NCI-H526 treated with DMSO at 0.1 percent for 48 hours (cell line): ENCODE data around the gene LRBA.
"Not testable (repeated sequence)": the region's sequence is repeated elsewhere in the genome, so short reads cannot be mapped to it uniquely, and the experiment has no call there.

Source experiments
- DNase-seq: peaks from one replicate; lab custom pipeline; 2025; lab: John Stamatoyannopoulos, UW

LRBA gene

DNA sequence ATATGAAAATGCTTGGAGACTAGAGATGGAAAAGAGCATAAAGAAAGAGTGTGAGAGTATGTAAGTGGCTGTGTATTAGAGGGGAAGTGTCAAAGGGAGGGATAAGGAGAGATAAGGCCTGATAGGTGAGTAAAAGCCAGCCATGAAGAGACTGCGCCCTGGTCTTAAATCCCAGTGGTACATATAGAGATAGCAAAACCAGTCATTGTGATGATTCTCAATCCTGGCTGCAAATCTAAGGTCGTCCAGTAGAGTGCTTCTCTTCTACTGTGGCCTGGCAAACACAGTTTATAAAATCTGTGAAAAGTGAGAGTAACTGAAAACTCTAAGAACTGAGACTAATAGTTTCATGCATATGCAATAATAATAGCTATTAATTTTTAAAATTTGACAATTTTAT lies 346.3 kb downstream of the LRBA start:
- DNase-seq = no peak

GRCh38 chr4:150664935-150665334 lies 350.1 kb downstream of the LRBA start:
- DNase-seq = peak; percentile 11

DNA sequence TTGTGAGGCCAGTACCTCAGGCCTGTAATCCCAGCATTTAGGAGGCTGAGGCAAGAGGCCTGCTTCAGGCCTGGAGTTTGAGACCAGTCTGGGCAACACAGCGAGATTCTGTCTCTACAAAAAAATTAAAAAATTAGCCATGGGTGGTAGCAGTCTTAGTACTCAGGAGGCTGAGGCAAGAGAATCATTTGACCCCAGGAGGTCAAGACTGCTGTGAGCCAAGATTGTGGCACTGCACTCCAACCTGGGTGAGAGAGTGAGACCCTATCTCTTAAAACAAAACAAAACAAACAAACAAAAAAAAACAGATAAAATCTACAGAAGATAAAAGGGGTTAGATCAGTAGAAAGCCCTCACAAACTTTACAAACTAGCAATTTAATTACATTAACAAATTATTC lies 352.4 kb downstream of the LRBA start:
- no peak for DNase-seq

DNA sequence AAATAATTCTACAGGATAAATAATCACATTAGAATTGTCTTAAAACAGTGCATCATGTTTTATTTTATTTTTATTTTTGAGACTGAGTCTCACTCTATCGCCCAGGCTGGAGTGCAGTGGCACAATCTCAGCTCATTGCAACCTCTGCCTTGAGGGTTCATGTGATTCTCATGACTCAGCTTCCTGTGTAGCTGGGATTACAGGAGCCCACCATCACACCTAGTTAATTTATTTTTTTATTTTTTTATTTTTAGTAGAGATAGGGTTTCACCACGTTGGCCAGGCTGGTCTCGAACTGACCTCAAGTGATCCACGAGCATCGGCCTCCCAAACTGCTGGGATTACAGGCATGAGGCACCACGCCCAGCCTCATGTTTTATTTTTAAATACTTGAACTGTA lies 353.5 kb downstream of the LRBA start:
- not testable (repeated sequence) for DNase-seq

DNA sequence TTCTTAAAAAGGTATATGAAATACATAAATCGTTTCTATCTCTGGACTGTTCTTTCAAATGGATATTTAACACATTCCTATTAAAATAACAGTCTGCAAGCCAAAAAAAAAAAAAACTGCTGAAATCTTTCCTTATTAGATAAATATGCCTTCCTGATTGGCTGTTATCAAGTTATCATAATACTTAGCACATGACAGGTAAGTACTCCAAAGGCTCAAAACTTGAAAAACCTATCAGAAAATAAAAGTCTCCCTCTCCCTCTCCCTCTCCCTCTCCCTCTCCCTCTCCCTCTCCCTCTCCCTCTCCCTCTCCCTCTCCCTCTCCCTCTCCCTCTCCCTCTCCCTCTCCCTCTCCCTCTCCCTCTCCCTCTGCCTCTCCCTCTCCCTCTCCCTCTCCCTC lies 356.8 kb downstream of the LRBA start:
- not testable (repeated sequence) for DNase-seq

GRCh38 chr4:150656891-150657290 lies 358.2 kb downstream of the LRBA start:
- DNase-seq = no peak

GRCh38 chr4:150650751-150651150 lies 364.3 kb downstream of the LRBA start:
- DNase-seq = no peak

DNA sequence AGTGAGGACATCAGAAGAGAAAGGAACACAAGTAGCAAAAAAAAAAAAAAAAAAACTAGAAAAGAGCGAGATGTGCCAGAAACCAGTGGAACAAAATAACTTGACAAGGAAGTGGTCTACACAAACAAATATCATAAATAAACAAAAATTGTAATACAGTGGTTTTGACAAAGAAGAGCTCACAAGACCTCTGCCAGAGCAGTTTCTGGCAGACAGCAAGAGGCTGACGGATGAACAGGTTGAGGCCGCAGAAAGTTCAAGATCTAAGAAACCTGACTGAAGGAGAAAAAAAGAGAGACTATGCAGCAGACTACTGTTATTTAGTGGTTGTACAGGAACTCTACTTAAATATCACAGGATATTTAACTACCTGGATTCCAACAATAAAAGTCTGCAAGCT lies 367.0 kb downstream of the LRBA start:
- DNase-seq = no peak

DNA sequence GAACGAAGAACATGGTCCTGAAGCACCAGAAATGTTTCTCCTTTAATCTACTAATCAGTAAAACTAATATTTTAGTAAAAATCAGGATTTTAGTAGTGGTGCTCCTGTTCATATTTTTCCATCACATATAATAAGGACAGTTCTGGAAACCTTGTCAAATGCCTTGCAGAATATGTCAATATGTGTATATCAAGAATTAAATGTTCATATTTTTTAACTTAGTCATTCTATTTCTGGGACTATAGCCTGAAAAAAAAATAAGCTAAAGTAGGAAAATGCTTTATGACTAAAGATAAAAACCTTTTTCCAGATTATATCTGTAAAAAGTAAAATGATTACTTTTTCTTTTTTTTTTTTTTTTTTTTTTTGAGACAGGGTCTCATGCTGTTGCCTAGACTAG lies 368.1 kb downstream of the LRBA start:
- no peak for DNase-seq

GRCh38 chr4:150641612-150642011 lies 373.5 kb downstream of the LRBA start:
- no peak for DNase-seq

DNA sequence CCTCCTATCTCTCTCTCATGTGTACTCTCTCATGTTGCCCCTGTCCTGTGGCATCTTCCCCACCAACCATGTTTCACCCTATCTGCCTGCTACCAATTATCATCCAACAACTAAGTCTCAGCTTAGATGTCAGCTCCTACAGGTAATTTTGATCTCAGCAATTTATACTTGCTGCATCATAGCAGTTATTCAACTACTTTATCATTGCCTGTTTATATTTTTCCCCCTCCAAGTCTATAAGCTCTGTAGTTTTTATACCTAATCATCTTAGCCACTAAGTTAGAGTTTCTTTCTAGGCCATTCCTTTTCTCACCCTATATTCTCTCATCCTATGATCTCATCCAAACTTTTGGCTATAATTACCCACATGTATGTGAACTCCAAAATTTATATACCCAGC lies 382.4 kb downstream of the LRBA start:
- no peak for DNase-seq

- no peak for DNase-seq
Measured at GRCh38 chr4:150628073-150628472, 387.0 kb downstream of the LRBA start.

GRCh38 chr4:150625033-150625432 lies 390.1 kb downstream of the LRBA start:
- no peak for DNase-seq

- no peak for DNase-seq
Measured at GRCh38 chr4:150624055-150624454, 391.0 kb downstream of the LRBA start.

DNA sequence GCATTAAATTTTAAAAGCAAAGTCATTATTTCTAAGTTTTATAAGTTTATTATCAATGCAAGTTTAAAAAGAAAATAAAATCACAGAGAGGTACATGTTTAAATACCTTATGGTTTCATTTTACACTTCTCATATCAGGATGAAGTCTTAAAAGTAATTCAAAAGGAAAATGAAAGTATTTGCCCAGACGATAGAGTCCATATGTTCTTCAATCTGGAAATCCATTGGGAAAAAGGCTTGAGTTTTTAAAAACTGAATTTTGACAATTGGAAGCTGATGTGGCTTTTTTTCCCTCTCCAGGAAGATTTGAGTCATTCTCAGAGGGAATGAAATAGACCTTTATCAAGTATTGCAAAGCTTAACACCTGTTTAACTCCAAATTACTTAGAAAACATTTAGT lies 396.0 kb downstream of the LRBA start:
- DNase-seq = no peak

- DNase-seq = no peak
Measured at GRCh38 chr4:150609131-150609530, 406.0 kb downstream of the LRBA start.

GRCh38 chr4:150600812-150601445 lies 414.2 kb downstream of the LRBA start:
- DNase-seq = no peak

GRCh38 chr4:150599547-150599946 lies 415.5 kb downstream of the LRBA start:
- DNase-seq = no peak

DNA sequence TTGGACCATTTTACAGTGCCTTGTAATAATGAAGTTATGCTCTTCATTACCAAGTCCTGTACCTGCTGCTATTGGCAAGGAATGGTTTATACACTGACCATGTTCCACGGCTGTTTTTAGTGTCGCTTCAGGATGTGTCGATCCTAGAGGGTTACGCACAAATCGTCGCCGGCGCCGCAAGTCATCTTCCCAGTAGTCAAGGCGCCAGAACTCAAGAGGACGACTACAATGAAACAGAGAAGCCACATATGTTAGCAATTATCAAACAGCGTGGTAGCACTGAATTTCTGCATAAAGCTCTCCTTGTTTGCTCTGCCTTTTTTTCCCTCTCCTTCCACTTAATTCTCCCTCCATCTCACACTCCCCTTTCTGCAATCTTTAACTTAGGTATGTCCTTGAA lies 416.2 kb downstream of the LRBA start:
- DNase-seq = no peak

GRCh38 chr4:150593996-150594395 lies 421.1 kb downstream of the LRBA start:
- DNase-seq = no peak

GRCh38 chr4:150591904-150592303 lies 423.2 kb downstream of the LRBA start:
- DNase-seq = peak; percentile 13

- DNase-seq = no peak
Measured at GRCh38 chr4:150591406-150591805, 423.7 kb downstream of the LRBA start.

GRCh38 chr4:150590631-150591030 lies 424.5 kb downstream of the LRBA start:
- DNase-seq = no peak

DNA sequence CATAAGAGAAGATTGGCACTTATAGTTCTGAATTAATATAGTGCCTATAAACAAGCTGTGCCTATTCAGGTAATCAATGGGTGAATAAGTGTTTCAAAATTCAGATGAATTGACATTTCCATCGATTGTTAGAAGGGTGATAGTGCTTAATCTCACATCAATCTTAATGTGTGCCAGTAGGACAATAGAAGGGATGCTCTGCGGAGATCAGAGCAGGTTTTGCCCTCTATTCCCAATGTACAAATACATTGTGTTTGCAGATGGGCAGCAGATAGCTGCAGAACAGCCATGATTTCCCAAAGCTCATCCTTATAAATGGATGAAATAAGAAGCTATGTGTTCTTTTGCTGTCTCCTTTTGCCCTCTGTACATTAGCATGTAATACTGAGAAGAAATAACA lies 425.9 kb downstream of the LRBA start:
- no peak for DNase-seq

GRCh38 chr4:150588316-150588715 lies 426.8 kb downstream of the LRBA start:
- DNase-seq = no peak
